AG09319 (cell line): Measurements from ENCODE around the gene MARCKSL1.

Experiments
- DNase-seq: peaks from one replicate; pipeline ENCODE4 v3.0.0-alpha.2; 2010; ENCODE audit warnings: low read depth; ENCODE audit errors: extremely low read depth
- CTCF ChIP-seq: IDR thresholded peaks from 2 replicates; pipeline ENCODE4 v1.5.1; 2011; ENCODE audit warnings: low read depth, mild to moderate bottlenecking, inconsistent platforms, low read length, moderate library complexity

MARCKSL1 gene

DNA sequence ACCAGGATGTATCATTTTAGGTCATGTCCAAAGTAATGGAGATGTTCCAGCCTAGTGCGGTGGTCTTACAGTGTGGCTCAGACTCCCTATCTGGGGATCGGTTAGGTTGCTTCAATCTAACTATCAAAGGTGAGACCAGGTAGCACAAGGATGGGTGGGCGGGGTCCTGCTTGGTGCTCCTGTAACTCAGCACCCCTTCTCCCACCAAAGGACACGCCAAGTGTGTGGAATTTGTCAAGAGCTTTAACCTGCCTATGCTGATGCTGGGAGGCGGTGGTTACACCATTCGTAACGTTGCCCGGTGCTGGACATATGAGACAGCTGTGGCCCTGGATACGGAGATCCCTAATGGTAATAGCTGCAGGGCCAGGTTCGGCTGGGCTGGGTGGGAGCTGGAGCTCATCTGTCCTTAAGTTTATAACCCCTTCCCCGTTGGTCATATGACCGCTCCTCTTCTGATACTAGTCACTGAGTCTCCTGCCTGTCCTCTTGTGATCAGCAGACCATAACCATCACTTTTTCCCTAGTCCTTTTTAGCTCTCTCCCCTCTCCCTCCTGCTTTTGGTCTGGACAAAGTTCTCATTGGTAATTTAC is 5.4 kb downstream of the MARCKSL1 start:
- no peak for TF ChIP-seq CTCF

DNA sequence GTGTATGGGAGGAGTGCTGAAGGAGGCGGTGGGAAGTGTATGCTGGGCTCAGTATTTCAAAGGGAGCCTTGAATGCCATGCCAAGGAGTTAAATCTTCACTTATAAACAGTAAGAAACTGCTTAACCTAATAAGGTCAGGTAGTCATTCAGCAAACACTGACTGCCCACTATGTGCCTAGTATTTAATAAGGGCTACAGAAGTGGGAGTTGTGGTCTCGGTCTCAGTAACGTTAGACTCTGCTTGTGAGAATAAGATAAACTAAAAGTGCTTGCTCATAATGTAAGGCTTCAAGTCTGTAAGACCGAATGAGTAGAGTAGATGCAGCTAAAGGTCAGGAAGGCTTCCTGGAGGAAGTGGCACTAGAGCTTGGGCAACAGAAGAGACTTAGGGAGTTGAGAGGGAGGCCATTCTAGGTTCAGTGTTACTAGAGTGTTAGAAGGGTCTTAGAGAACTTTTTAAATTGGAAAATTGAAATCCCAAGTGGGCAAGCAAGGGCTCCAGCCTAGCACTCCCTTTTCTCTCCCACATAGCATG is 6.0 kb downstream of the MARCKSL1 start:
- no peak for DNase-seq
- TF ChIP-seq CTCF, result no peak

More for the DNA sequence above, 5.4 kb downstream of the MARCKSL1 start:
- DNase-seq, result no peak

GRCh38 chr1:32327204-32327603 is 8.8 kb downstream of the MARCKSL1 start:
- DNase-seq, result no peak

GRCh38 chr1:32321712-32322291 is 14.2 kb downstream of the MARCKSL1 start:
- no peak for TF ChIP-seq CTCF
- no peak for DNase-seq

More at GRCh38 chr1:32327204-32327603, 8.8 kb downstream of the MARCKSL1 start:
- no peak for TF ChIP-seq CTCF

GRCh38 chr1:32318127-32318869 is 17.7 kb downstream of the MARCKSL1 start:
- no peak for DNase-seq

GRCh38 chr1:32316903-32317277 is 19.1 kb downstream of the MARCKSL1 start:
- TF ChIP-seq CTCF, result no peak
- DNase-seq, result no peak

More at GRCh38 chr1:32318127-32318869, 17.7 kb downstream of the MARCKSL1 start:
- no peak for TF ChIP-seq CTCF
